DOHH2 (cell line): Measurements from ENCODE around the gene SRGAP1.

Source experiments
- H3F3A ChIP-seq: fragments of 200-600 bp; sonication (generic), shearing (Covaris generic); 2 replicates; pipeline ENCODE4 v1.6.0; 2016; ENCODE audit warnings: antibody characterized with exemption, mild to moderate bottlenecking; ENCODE audit not compliant: control insufficient read depth, insufficient read depth
- H3K27ac ChIP-seq: fragments of 200-600 bp; sonication (generic); 2 replicates; pipeline ENCODE4 v1.5.1; 2014; ENCODE audit warnings: low read depth, mild to moderate bottlenecking, low read length, moderate library complexity
- H3K27me3 ChIP-seq: fragments of 200-600 bp; sonication (generic); 2 replicates; pipeline ENCODE4 v1.6.1; 2014; ENCODE audit warnings: mild to moderate bottlenecking, low read length, mixed read lengths; ENCODE audit not compliant: control insufficient read depth
- H3K36me3 ChIP-seq: fragments of 200-600 bp; sonication (generic); 2 replicates; pipeline ENCODE4 v1.6.1; 2014; ENCODE audit warnings: mild to moderate bottlenecking, low read length, moderate library complexity, mixed read lengths; ENCODE audit not compliant: control insufficient read depth
- H3K4me1 ChIP-seq: fragments of 200-600 bp; sonication (generic); 2 replicates; pipeline ENCODE4 v1.6.1; 2014; ENCODE audit warnings: mild to moderate bottlenecking, low read length, mixed read lengths; ENCODE audit not compliant: control insufficient read depth
- H3K4me2 ChIP-seq: fragments of 200-600 bp; sonication (generic); 2 replicates; pipeline ENCODE4 v1.6.0; 2014; ENCODE audit warnings: mild to moderate bottlenecking, low read length, moderate library complexity
- H3K4me3 ChIP-seq: fragments of 200-600 bp; sonication (generic); 2 replicates; pipeline ENCODE4 v1.5.1; 2014; ENCODE audit warnings: mild to moderate bottlenecking, low read length, mixed read lengths
- H3K79me2 ChIP-seq: fragments of 200-600 bp; sonication (generic); 2 replicates; pipeline ENCODE4 v1.6.1; 2014; ENCODE audit warnings: mild to moderate bottlenecking, low read length, mixed read lengths; ENCODE audit not compliant: control insufficient read depth
- H3K9me2 ChIP-seq: fragments of 200-600 bp; sonication (generic); replicated peaks from 2 replicates; pipeline ENCODE4 v1.6.1; 2014; ENCODE audit warnings: mild to moderate bottlenecking, low read length, mixed read lengths; ENCODE audit not compliant: control insufficient read depth
- H3K9me3 ChIP-seq: fragments of 200-600 bp; sonication (generic); 2 replicates; pipeline ENCODE4 v1.6.1; 2014; ENCODE audit warnings: antibody characterized with exemption, low read length, mixed read lengths; ENCODE audit not compliant: control insufficient read depth, insufficient read depth
- H4K20me1 ChIP-seq: fragments of 200-600 bp; sonication (generic); 2 replicates; pipeline ENCODE4 v1.6.0; 2014; ENCODE audit warnings: low read depth, mild to moderate bottlenecking, antibody characterized with exemption, low read length, moderate library complexity; ENCODE audit not compliant: control insufficient read depth, insufficient read depth
- EZH2phosphoT487 ChIP-seq: fragments of 200-600 bp; sonication (generic); IDR thresholded peaks from 2 replicates; pipeline ENCODE4 v1.6.1; 2017; ENCODE audit warnings: borderline replicate concordance, mild to moderate bottlenecking, antibody characterized with exemption, low read length, moderate library complexity, mixed read lengths
- TF ChIP-seq, protein P1 (sequence below): fragments of 200-600 bp; sonication (generic); IDR thresholded peaks from one replicate; pipeline ENCODE4 v1.5.1; 2014; ENCODE audit warnings: antibody characterized with exemption, mild to moderate bottlenecking, low read depth, low read length; ENCODE audit not compliant: poor library complexity, severe bottlenecking

SRGAP1 gene

GRCh38 chr12:63941879-63942278, 97.4 kb downstream of the SRGAP1 start:
- H3K9me2 ChIP-seq, result no peaks in the 10 kb centered on the region
- H3K79me2 ChIP-seq, result no peaks in the 10 kb centered on the region
- no peak overlapping the region for H3K4me3 ChIP-seq
- no peaks in the 10 kb centered on the region for H3K9me3 ChIP-seq
- no peaks in the 10 kb centered on the region for H3K36me3 ChIP-seq
- H4K20me1 ChIP-seq, result no peaks in the 10 kb centered on the region
- H3K4me2 ChIP-seq, result no peak overlapping the region
- no peaks in the 10 kb centered on the region for H3K27me3 ChIP-seq
- H3F3A ChIP-seq, result no peaks in the 10 kb centered on the region
- no peak overlapping the region for H3K27ac ChIP-seq
- TF ChIP-seq, protein P1, sequence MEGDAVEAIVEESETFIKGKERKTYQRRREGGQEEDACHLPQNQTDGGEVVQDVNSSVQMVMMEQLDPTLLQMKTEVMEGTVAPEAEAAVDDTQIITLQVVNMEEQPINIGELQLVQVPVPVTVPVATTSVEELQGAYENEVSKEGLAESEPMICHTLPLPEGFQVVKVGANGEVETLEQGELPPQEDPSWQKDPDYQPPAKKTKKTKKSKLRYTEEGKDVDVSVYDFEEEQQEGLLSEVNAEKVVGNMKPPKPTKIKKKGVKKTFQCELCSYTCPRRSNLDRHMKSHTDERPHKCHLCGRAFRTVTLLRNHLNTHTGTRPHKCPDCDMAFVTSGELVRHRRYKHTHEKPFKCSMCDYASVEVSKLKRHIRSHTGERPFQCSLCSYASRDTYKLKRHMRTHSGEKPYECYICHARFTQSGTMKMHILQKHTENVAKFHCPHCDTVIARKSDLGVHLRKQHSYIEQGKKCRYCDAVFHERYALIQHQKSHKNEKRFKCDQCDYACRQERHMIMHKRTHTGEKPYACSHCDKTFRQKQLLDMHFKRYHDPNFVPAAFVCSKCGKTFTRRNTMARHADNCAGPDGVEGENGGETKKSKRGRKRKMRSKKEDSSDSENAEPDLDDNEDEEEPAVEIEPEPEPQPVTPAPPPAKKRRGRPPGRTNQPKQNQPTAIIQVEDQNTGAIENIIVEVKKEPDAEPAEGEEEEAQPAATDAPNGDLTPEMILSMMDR, result no peak
- no peak for TF ChIP-seq EZH2phosphoT487
- peaks cover 8% of the 10 kb centered on the region for H3K4me1 ChIP-seq

GRCh38 chr12:63942464-63943241, 98.2 kb downstream of the SRGAP1 start:
- Histone ChIP-seq H3K9me2 (no peaks in the 10 kb centered on the region), H3K4me1 (peaks cover 8% of the 10 kb centered on the region), H3F3A (no peaks in the 10 kb centered on the region), H3K4me2 (no peak overlapping the region), H3K36me3 (no peaks in the 10 kb centered on the region), H3K9me3 (no peaks in the 10 kb centered on the region), H3K79me2 (no peaks in the 10 kb centered on the region), H4K20me1 (no peaks in the 10 kb centered on the region), H3K27ac (no peak overlapping the region), H3K4me3 (no peak overlapping the region), H3K27me3 (no peaks in the 10 kb centered on the region)
- TF ChIP-seq, protein P1, result no peak
- no peak for TF ChIP-seq EZH2phosphoT487

GRCh38 chr12:63944034-63944579, 99.6 kb downstream of the SRGAP1 start:
- no peak overlapping the region for H3K4me2 ChIP-seq
- H3K4me1 ChIP-seq, result peaks cover 8% of the 10 kb centered on the region

More at GRCh38 chr12:63944034-63944579, 99.6 kb downstream of the SRGAP1 start:
- no peaks in the 10 kb centered on the region for H3K27me3 ChIP-seq
- H3K36me3 ChIP-seq, result no peaks in the 10 kb centered on the region
- H3K27ac ChIP-seq, result no peak overlapping the region
- no peaks in the 10 kb centered on the region for H4K20me1 ChIP-seq
- no peaks in the 10 kb centered on the region for H3K9me3 ChIP-seq
- H3K9me2 ChIP-seq, result no peaks in the 10 kb centered on the region
- no peak for TF ChIP-seq EZH2phosphoT487
- TF ChIP-seq, protein P1, result no peak
- no peaks in the 10 kb centered on the region for H3K79me2 ChIP-seq
- no peaks in the 10 kb centered on the region for H3F3A ChIP-seq
- H3K4me3 ChIP-seq, result no peak overlapping the region
